SK-N-SH (cell line): ENCODE results near the gene SVIL. TPM values are rescaled to one million over a fixed set of nuclear protein-coding genes. Genes with fewer than 3 reads are reported as not detected.

Source experiments
- CTCF ChIA-PET: fragments of 300-600, 350-600 bp; formaldehyde crosslinking; extraction: SDS; loops from one replicate; lab custom pipeline; 2021; lab: Yijun Ruan, JAX
- POLR2A ChIA-PET: fragments of 350-600 bp; sonication (Branson Sonifier 250); formaldehyde crosslinking; extraction: SDS; loops from one replicate; lab custom pipeline; 2020; ENCODE audit warnings: antibody characterized with exemption, inconsistent platforms; lab: Yijun Ruan, JAX
- DNase-seq: peaks from one replicate; pipeline ENCODE4 v3.0.0; 2012
- H2AFZ ChIP-seq: fragments of 200-600 bp; sonication (generic); 2 replicates; pipeline ENCODE4 v1.8.1; 2016; ENCODE audit warnings: antibody characterized with exemption, mild to moderate bottlenecking, low read depth
- H3F3A ChIP-seq: fragments of 200-600 bp; sonication (generic); replicated peaks from 2 replicates; pipeline ENCODE3; 2016; ENCODE audit warnings: antibody characterized with exemption, mild to moderate bottlenecking; ENCODE audit not compliant: insufficient read depth
- H3K27ac ChIP-seq, 2 experiments: fragments of 200-500 bp in 1 of 2; fragments of 200-600 bp in 1 of 2; sonication (Bioruptor generic) in 1 of 2; sonication (generic), shearing (Covaris generic) in 1 of 2; 2 replicates each; pipeline versions ENCODE4 v1.5.1 to v1.6.1; 2014 to 2016; ENCODE audit warnings: low read depth in 2 of 2, inconsistent platforms in 1 of 2, low read length in 1 of 2, mild to moderate bottlenecking in 1 of 2, mixed read lengths in 1 of 2
- H3K27me3 ChIP-seq: fragments of 200-600 bp; sonication (generic), shearing (Covaris generic); 2 replicates; pipeline ENCODE4 v1.6.1; 2016; ENCODE audit warnings: mixed run types; ENCODE audit not compliant: insufficient read depth
- H3K36me3 ChIP-seq, 2 experiments: fragments of 200-500 bp in 1 of 2; fragments of 200-600 bp in 1 of 2; sonication (Bioruptor generic) in 1 of 2; sonication (generic) in 1 of 2; replicated peaks in 1 of 2; 2 replicates each; pipeline versions ENCODE3 to v1.5.1; 2014 to 2016; ENCODE audit warnings: low read length in 1 of 2, mild to moderate bottlenecking in 1 of 2; ENCODE audit not compliant: insufficient read depth in 2 of 2, control insufficient read depth in 1 of 2
- H3K4me1 ChIP-seq, 2 experiments: fragments of 200-500 bp in 1 of 2; fragments of 200-600 bp in 1 of 2; sonication (Bioruptor generic) in 1 of 2; sonication (generic), shearing (Covaris generic) in 1 of 2; 2 replicates each; pipeline versions ENCODE4 v1.5.1 to v1.6.1; 2014 to 2016; ENCODE audit warnings: low read depth in 1 of 2, low read length in 1 of 2, mixed run types in 1 of 2; ENCODE audit not compliant: insufficient read depth in 2 of 2, control insufficient read depth in 1 of 2
- H3K4me2 ChIP-seq: fragments of 200-600 bp; sonication (generic), shearing (Covaris generic); 2 replicates; pipeline ENCODE4 v1.6.1; 2017; ENCODE audit warnings: mixed run types
- H3K4me3 ChIP-seq, 2 experiments: fragments of 200-500 bp in 1 of 2; fragments of 200-600 bp in 1 of 2; sonication (Bioruptor generic) in 1 of 2; sonication (generic), shearing (Covaris generic) in 1 of 2; 2 replicates each; pipeline versions ENCODE4 v1.5.1 to v1.8.1; 2014 to 2016; ENCODE audit warnings: low read depth in 2 of 2, inconsistent platforms in 1 of 2, low read length in 1 of 2, mild to moderate bottlenecking in 1 of 2, mixed read lengths in 1 of 2, moderate library complexity in 1 of 2
- H3K79me2 ChIP-seq: fragments of 200-600 bp; sonication (generic); 2 replicates; pipeline ENCODE4 v1.8.1; 2017; ENCODE audit warnings: mild to moderate bottlenecking; ENCODE audit not compliant: insufficient read depth
- H3K9ac ChIP-seq: fragments of 200-600 bp; sonication (generic); 2 replicates; pipeline ENCODE4 v1.6.1; 2017; ENCODE audit warnings: mixed run types
- H3K9me2 ChIP-seq: fragments of 200-600 bp; sonication (generic); 2 replicates; pipeline ENCODE4 v1.6.1; 2017; ENCODE audit warnings: mixed run types
- H3K9me3 ChIP-seq: fragments of 200-600 bp; sonication (generic); 2 replicates; pipeline ENCODE4 v1.6.1; 2017; ENCODE audit warnings: mixed run types, mild to moderate bottlenecking, moderate library complexity
- H4K20me1 ChIP-seq: fragments of 200-600 bp; sonication (generic); 2 replicates; pipeline ENCODE4 v1.6.1; 2017; ENCODE audit warnings: mild to moderate bottlenecking, mixed run types; ENCODE audit not compliant: insufficient read depth
- EZH2phosphoT487 ChIP-seq: fragments of 200-600 bp; sonication (generic); IDR thresholded peaks from 2 replicates; pipeline ENCODE4 v1.6.1; 2017; ENCODE audit warnings: low read depth, mixed run types, mild to moderate bottlenecking, antibody characterized with exemption, moderate library complexity, borderline replicate concordance
- FOSL2 ChIP-seq: IDR thresholded peaks from 2 replicates; pipeline ENCODE4 v1.4.0; 2012; ENCODE audit warnings: low read depth, mild to moderate bottlenecking, moderate library complexity, borderline replicate concordance
- FOXJ3 ChIP-seq: sonication (generic); formaldehyde crosslinking; IDR thresholded peaks from 2 replicates; pipeline ENCODE4 v1.5.1; 2020; ENCODE audit warnings: mild to moderate bottlenecking, missing genetic modification reagents
- GABPA ChIP-seq: IDR thresholded peaks from 2 replicates; pipeline ENCODE4 v1.4.0; 2012; ENCODE audit warnings: low read depth, mild to moderate bottlenecking
- GATA2 ChIP-seq: sonication (generic); formaldehyde crosslinking; IDR thresholded peaks from 2 replicates; pipeline ENCODE4 v1.5.0; 2020; ENCODE audit warnings: mild to moderate bottlenecking, missing genetic modification reagents
- JUND ChIP-seq: IDR thresholded peaks from 2 replicates; pipeline ENCODE4 v1.4.0; 2012
- MAX ChIP-seq: IDR thresholded peaks from 2 replicates; pipeline ENCODE4 v1.4.0; 2012; ENCODE audit warnings: low read depth
- MEF2A ChIP-seq: IDR thresholded peaks from 2 replicates; pipeline ENCODE4 v1.4.0; 2012; ENCODE audit warnings: low read depth, borderline replicate concordance
- NFIC ChIP-seq: IDR thresholded peaks from 2 replicates; pipeline ENCODE4 v1.4.0; 2012; ENCODE audit warnings: borderline replicate concordance
- NRF1 ChIP-seq: IDR thresholded peaks from 2 replicates; pipeline ENCODE4 v1.6.1; 2012; ENCODE audit warnings: low read depth, mild to moderate bottlenecking, low read length
- PBX3 ChIP-seq: IDR thresholded peaks from 2 replicates; pipeline ENCODE4; 2012
- POLR2AphosphoS5 ChIP-seq: IDR thresholded peaks from 2 replicates; pipeline ENCODE4 v1.6.1; 2012; ENCODE audit warnings: low read depth, low read length
- RFX5 ChIP-seq: IDR thresholded peaks from 2 replicates; pipeline ENCODE4 v1.6.1; 2012; ENCODE audit warnings: mild to moderate bottlenecking, improper control_type of control experiment, low read length
- RXRA ChIP-seq: IDR thresholded peaks from 2 replicates; pipeline ENCODE4 v1.4.0; 2012; ENCODE audit warnings: low read depth, mild to moderate bottlenecking, borderline replicate concordance
- SIN3A ChIP-seq: IDR thresholded peaks from 2 replicates; pipeline ENCODE4 v1.6.1; 2012; ENCODE audit warnings: low read depth, mild to moderate bottlenecking, low read length, moderate library complexity, borderline replicate concordance
- TCF12 ChIP-seq: IDR thresholded peaks from 2 replicates; pipeline ENCODE4 v1.4.0; 2012
- TEAD4 ChIP-seq: IDR thresholded peaks from 2 replicates; pipeline ENCODE4 v1.4.0; 2012; ENCODE audit warnings: mild to moderate bottlenecking, borderline replicate concordance; ENCODE audit not compliant: insufficient read depth
- YY1 ChIP-seq: IDR thresholded peaks from 2 replicates; pipeline ENCODE4 v1.4.0; 2012; ENCODE audit warnings: low read depth, mild to moderate bottlenecking
- WGBS: methylation state at CpG from one replicate; pipeline ENCODE4 v1.1.6; 2017; ENCODE audit warnings: low lambda C conversion rate; 5-methylcytosine and 5-hydroxymethylcytosine counted together
- polyA plus RNA-seq, 3 experiments: library from polyadenylated mRNA; depleted of rRNA; stranded (reverse); fragments of >200 nt; gene quantifications; 2 replicates each; pipeline ENCODE4 v1.2.3, GENCODE V29; 2012

The SVIL gene
- polyA plus RNA-seq (2012; rRNA removed) = 47.5 and 48.7 TPM in 2 replicates
- polyA plus RNA-seq (2012; cell fraction: cytosol; rRNA removed) = 30.8 and 31.9 TPM in 2 replicates
- polyA plus RNA-seq (2012; cell fraction: nucleus; rRNA removed) = 94.2 and 132 TPM in 2 replicates

- TF ChIP-seq YY1 (no peak), POLR2AphosphoS5 (no peak), SIN3A (no peak), EZH2phosphoT487 (no peak), MEF2A (0 out of 2 replicates have a peak, but pooled peaks have one; percentile 14), PBX3 (peak; percentile 10; the same call in 1 of the 2 replicates), FOXJ3 (CRISPR knock-in tag) (no peak), GABPA (no peak), FOSL2 (peak; percentile 48), NRF1 (no peak), MAX (peak; percentile 12), TCF12 (peak; percentile 14; the same call in 1 of the 2 replicates), RXRA (no peak), JUND (0 out of 2 replicates have a peak, but pooled peaks have one; percentile 25), NFIC (no peak), TEAD4 (no peak), GATA2 (no peak), RFX5 (no peak)
- 63% methylated on average over 10 of the region's 10 CpGs for WGBS
- Histone ChIP-seq H4K20me1 (peaks cover 4% of the 10 kb centered on the region; the same call in 1 of the 2 replicates), H3K4me1 (peaks cover 6 to 43% of the 10 kb centered on the region in 2 experiments; a peak in 3 of 4 replicates), H3K79me2 (peaks cover 88% of the 10 kb centered on the region), H3K4me3 (peak within 1 kb of the TSS in 1 of 2 experiments; percentile 30; a peak in 1 of 4 replicates), H3F3A (peaks cover 37% of the 10 kb centered on the region), H3K9me3 (no peaks in the 10 kb centered on the region), H3K36me3 (peaks cover 6 to 18% of the 10 kb centered on the region in 2 experiments), H3K9ac (peak within 1 kb of the TSS; percentile 62), H2AFZ (no peak within 1 kb of the TSS), H3K9me2 (no peaks in the 10 kb centered on the region), H3K27ac (peak within 1 kb of the TSS; percentile 56 to 93), H3K27me3 (no peaks in the 10 kb centered on the region), H3K4me2 (peak within 1 kb of the TSS; percentile 52)
- ChIA-PET CTCF (no interaction called here), POLR2A (no interaction called here)
- no peak for DNase-seq
Observed at GRCh38 chr10:29634764-29635625, at the start of gene SVIL. Gene SVIL, minus strand, starts transcription at chr10:29634971. Its CDS starts 79,913 bp downstream, at chr10:29555058.
